ENCODE measurements around the gene CRIP2. TPM values are rescaled to one million over a fixed set of nuclear protein-coding genes. Genes with fewer than 3 reads are reported as not detected.

The CRIP2 gene
- total and polyA plus RNA-seq, 2 donors (not counting 1 experiment from before 2014, with no cell fraction given): 6.0 to 81.6 TPM

GRCh38 chr14:105455086-105455640 is 19.5 kb upstream of the CRIP2 start:
- H3K4me2 ChIP-seq (replicated peaks; ENCODE audit: low read depth, low read length, poor library complexity, severe bottlenecking): no peak overlapping the region
- peaks cover 16% of the 10 kb centered on the region for H4K20me1 ChIP-seq (ENCODE audit: control insufficient read depth, insufficient read depth, low read length, poor library complexity, severe bottlenecking)
- intact Hi-C loops (cut with micrococcal nuclease): no loop called here
- Mint-ChIP-seq H3K27ac (no peak overlapping the region), H3K4me3 (no peak overlapping the region), H3K4me1 (no peaks in the 10 kb centered on the region), H3K27me3 (no peaks in the 10 kb centered on the region), H3K9me3 (ENCODE audit: insufficient read depth) (no peaks in the 10 kb centered on the region)
- ChIA-PET CTCF (no interaction called here), POLR2A (no interaction called here)
- TF ChIP-seq CTCF (IDR thresholded peaks at IDR 0.05): no peak
- no peak for TF ChIP-seq EZH2 (IDR thresholded peaks at IDR 0.05; ENCODE audit: borderline replicate concordance, insufficient read depth, low read depth, low read length, poor library complexity, severe bottlenecking)
- H2AFZ ChIP-seq (ENCODE audit: insufficient read depth, low read depth, low read length, poor library complexity, severe bottlenecking): no peak overlapping the region
- H3K36me3 ChIP-seq (replicated peaks in 1 of 2; ENCODE audit: control extremely low read depth in 1 of 2, control insufficient read depth in 1 of 2, extremely low read depth in 1 of 2, insufficient read depth in 2 of 2, low read length in 1 of 2): peaks cover 0 to 43% of the 10 kb centered on the region in 2 experiments
- no peak overlapping the region for H3K9ac ChIP-seq (ENCODE audit: low read length)
- no peak overlapping the region for H3K27ac ChIP-seq (ENCODE audit: low read length in 2 of 2)
- H3K27me3 ChIP-seq (replicated peaks in 1 of 4; ENCODE audit: control extremely low read depth in 1 of 4, control insufficient read depth in 3 of 4, insufficient read depth in 4 of 4, low read length in 3 of 4): no peaks in the 10 kb centered on the region
- H3K79me2 ChIP-seq (ENCODE audit: control insufficient read depth, insufficient read depth, low read length): peaks cover 4% of the 10 kb centered on the region
- 97% methylated on average over 21 of the region's 22 CpGs for WGBS (ENCODE audit: insufficient coverage)
- DNase-seq (no peak), ATAC-seq (ENCODE audit: low read depth) (no peak)
- H3K9me3 ChIP-seq (ENCODE audit: control extremely low read depth in 1 of 3, control insufficient read depth in 2 of 3, insufficient read depth in 1 of 3, low read length in 2 of 3): no peaks in the 10 kb centered on the region
- no peaks in the 10 kb centered on the region for H3K4me1 ChIP-seq (ENCODE audit: control insufficient read depth in 2 of 2, insufficient read depth in 2 of 2, low read length in 2 of 2)
- no peak overlapping the region for H3K4me3 ChIP-seq (ENCODE audit: control extremely low read depth in 1 of 5, extremely low read depth in 1 of 5, insufficient read depth in 1 of 5, low read depth in 2 of 5, low read length in 4 of 5)

GRCh38 chr14:105455766-105456660 is 18.6 kb upstream of the CRIP2 start:
- H4K20me1 ChIP-seq (ENCODE audit: control insufficient read depth, insufficient read depth, low read length, poor library complexity, severe bottlenecking): peaks cover 16% of the 10 kb centered on the region
- ATAC-seq (ENCODE audit: low read depth) (no peak), DNase-seq (no peak)
- no peaks in the 10 kb centered on the region for H3K4me1 ChIP-seq (ENCODE audit: control insufficient read depth in 2 of 2, insufficient read depth in 2 of 2, low read length in 2 of 2)
- peaks cover 0 to 44% of the 10 kb centered on the region in 2 experiments for H3K36me3 ChIP-seq (replicated peaks in 1 of 2; ENCODE audit: control extremely low read depth in 1 of 2, control insufficient read depth in 1 of 2, extremely low read depth in 1 of 2, insufficient read depth in 2 of 2, low read length in 1 of 2)
- H3K4me3 ChIP-seq (ENCODE audit: control extremely low read depth in 1 of 5, extremely low read depth in 1 of 5, insufficient read depth in 1 of 5, low read depth in 2 of 5, low read length in 4 of 5): no peak overlapping the region
- ChIA-PET CTCF (interaction anchor here (1.4 kb wide), 1 partner anchor 25 kb away, joined by 4 read pairs; no protein-coding TSS in a partner anchor), POLR2A (no interaction called here)
- Mint-ChIP-seq H3K27me3 (no peaks in the 10 kb centered on the region), H3K9me3 (ENCODE audit: insufficient read depth) (no peaks in the 10 kb centered on the region), H3K27ac (no peak overlapping the region), H3K4me1 (no peaks in the 10 kb centered on the region), H3K4me3 (no peak overlapping the region)
- no peak overlapping the region for H2AFZ ChIP-seq (ENCODE audit: insufficient read depth, low read depth, low read length, poor library complexity, severe bottlenecking)
- H3K9me3 ChIP-seq (ENCODE audit: control extremely low read depth in 1 of 3, control insufficient read depth in 2 of 3, insufficient read depth in 1 of 3, low read length in 2 of 3): no peaks in the 10 kb centered on the region
- no peak overlapping the region for H3K27ac ChIP-seq (ENCODE audit: low read length in 2 of 2)
- H3K27me3 ChIP-seq (replicated peaks in 1 of 4; ENCODE audit: control extremely low read depth in 1 of 4, control insufficient read depth in 3 of 4, insufficient read depth in 4 of 4, low read length in 3 of 4): no peaks in the 10 kb centered on the region
- no peak overlapping the region for H3K4me2 ChIP-seq (replicated peaks; ENCODE audit: low read depth, low read length, poor library complexity, severe bottlenecking)
- intact Hi-C loops (cut with micrococcal nuclease): no loop called here
- no peak overlapping the region for H3K9ac ChIP-seq (ENCODE audit: low read length)
- 97% methylated on average over 22 of the region's 22 CpGs for WGBS (ENCODE audit: insufficient coverage)
- TF ChIP-seq EZH2 (IDR thresholded peaks at IDR 0.05; ENCODE audit: borderline replicate concordance, insufficient read depth, low read depth, low read length, poor library complexity, severe bottlenecking) (no peak), CTCF (IDR thresholded peaks at IDR 0.05) (no peak)
- H3K79me2 ChIP-seq (ENCODE audit: control insufficient read depth, insufficient read depth, low read length): peaks cover 4% of the 10 kb centered on the region

All from B cell (primary cell).